ENCODE results near the gene AOC1. TPM values are rescaled to one million over a fixed set of nuclear protein-coding genes. Genes with fewer than 3 reads are reported as not detected.

AOC1 gene
- total RNA-seq, 1 donor from 2014 or later = not detected

DNA sequence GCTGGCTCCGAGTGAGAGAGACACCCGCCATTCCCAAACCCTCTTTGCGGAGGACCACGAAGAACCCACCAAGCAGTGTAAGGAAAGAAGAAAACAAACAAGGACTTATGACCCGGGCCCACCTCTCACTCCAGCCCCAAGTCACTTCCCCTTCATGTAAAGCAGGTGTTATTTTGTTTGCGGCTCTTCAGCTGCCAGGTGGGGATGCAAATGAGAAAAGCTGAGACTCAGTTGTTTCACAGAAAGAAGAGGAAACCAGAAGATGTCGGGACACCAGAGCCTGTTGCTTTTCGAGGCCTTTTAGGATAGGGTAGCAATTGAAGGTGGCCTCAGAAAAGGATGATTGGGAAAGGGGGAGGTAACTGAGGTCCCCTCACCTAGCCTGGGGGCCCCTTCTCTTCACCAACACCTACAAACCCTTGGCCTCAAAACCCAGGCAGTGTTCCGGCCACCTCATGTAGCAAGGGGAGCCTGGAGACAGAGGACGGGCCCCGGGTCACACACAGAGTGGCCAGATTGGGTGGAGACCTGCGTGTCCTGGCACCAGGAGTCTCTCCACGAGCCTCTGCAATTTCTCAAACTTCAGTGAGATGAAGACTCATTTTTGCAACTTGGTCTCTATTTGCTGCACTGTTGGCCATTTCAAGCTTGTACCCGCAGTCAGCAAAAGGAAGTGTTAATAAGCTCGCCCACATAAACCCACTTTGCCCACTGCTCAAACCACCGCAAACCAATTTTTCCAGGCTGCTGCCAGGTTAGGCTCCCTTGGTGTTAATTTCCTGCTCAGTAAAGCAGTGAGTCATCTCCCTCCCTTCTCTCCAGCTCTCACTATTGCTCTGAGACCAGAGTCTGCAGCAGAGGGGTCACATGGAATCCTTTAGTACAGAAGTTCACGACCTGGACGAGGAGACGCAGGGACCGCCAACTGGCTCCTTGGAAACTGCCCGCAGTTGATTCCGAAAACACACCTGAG, 45.5 kb downstream of the AOC1 start:
- H3K9me3 Mint-ChIP-seq (ENCODE audit: unreplicated experiment) = peaks cover 15% of the 10 kb centered on the region
- TF ChIP-seq, protein P1, sequence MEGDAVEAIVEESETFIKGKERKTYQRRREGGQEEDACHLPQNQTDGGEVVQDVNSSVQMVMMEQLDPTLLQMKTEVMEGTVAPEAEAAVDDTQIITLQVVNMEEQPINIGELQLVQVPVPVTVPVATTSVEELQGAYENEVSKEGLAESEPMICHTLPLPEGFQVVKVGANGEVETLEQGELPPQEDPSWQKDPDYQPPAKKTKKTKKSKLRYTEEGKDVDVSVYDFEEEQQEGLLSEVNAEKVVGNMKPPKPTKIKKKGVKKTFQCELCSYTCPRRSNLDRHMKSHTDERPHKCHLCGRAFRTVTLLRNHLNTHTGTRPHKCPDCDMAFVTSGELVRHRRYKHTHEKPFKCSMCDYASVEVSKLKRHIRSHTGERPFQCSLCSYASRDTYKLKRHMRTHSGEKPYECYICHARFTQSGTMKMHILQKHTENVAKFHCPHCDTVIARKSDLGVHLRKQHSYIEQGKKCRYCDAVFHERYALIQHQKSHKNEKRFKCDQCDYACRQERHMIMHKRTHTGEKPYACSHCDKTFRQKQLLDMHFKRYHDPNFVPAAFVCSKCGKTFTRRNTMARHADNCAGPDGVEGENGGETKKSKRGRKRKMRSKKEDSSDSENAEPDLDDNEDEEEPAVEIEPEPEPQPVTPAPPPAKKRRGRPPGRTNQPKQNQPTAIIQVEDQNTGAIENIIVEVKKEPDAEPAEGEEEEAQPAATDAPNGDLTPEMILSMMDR (IDR thresholded peaks at IDR 0.05) = no peak
- peaks cover 31% of the 10 kb centered on the region for H3K27me3 Mint-ChIP-seq (ENCODE audit: unreplicated experiment)
- no peak overlapping the region for H3K4me3 Mint-ChIP-seq (ENCODE audit: unreplicated experiment)
- DNase-seq (ENCODE audit: extremely low spot score, unreplicated experiment) = peak; percentile 70
- peaks cover 4% of the 10 kb centered on the region for H3K4me1 Mint-ChIP-seq (ENCODE audit: unreplicated experiment)
- no peak overlapping the region for H3K27ac Mint-ChIP-seq (ENCODE audit: unreplicated experiment)
- no peaks in the 10 kb centered on the region for H3K36me3 Mint-ChIP-seq (ENCODE audit: unreplicated experiment)

DNA sequence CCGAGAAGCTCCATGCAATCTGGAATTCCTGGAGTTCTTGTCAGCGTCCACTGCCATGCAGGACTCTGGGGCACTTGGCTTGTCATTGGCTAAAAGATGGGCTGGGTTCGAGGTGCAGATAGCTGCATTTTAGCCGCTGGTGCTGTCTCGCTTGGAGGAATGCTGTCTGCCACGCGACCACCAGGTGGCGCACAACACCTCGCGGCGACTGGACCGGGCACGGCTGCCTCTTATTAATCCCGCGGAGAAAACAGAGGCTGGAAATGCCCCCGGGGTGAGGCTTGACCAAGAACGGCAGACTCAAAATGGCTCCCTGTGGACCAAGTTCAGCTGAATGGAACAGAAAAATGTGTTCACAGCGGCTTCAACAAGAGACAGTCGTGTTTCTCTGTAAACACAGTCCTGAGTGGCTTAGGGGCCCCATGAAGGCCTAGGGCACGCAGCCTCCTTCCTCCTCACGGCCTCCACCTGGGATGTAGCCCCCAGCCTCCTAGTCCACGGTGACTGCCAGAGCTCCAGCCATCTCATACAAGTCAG, 46.2 kb downstream of the AOC1 start:
- TF ChIP-seq, protein P1 (IDR thresholded peaks at IDR 0.05) = peak; percentile 96
- H3K4me1 Mint-ChIP-seq (ENCODE audit: unreplicated experiment) = peaks cover 4% of the 10 kb centered on the region
- H3K36me3 Mint-ChIP-seq (ENCODE audit: unreplicated experiment) = no peaks in the 10 kb centered on the region
- peaks cover 31% of the 10 kb centered on the region for H3K27me3 Mint-ChIP-seq (ENCODE audit: unreplicated experiment)
- no peak overlapping the region for H3K4me3 Mint-ChIP-seq (ENCODE audit: unreplicated experiment)
- peaks cover 7% of the 10 kb centered on the region for H3K9me3 Mint-ChIP-seq (ENCODE audit: unreplicated experiment)
- DNase-seq (ENCODE audit: extremely low spot score, unreplicated experiment) = peak; percentile 93
- H3K27ac Mint-ChIP-seq (ENCODE audit: unreplicated experiment) = no peak overlapping the region

DNA sequence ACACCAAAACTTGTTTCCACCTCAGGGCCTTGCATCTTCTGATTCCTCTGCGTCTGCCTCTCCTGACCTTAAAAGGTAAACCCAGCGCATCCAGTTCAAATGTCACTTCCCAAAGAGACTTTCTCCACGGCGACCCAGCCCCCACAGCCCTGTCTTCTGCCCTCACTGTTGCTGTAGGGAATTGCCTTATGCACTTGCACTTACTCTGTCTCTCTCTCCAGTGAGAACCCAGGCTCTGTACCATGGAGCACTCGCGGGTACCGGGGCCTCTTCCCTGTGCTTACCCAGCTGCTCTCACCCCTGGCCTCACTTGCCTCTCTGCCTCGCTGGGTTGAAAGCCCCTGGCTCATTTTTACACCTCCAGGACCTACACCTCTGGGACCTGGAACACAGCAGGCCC, 48.4 kb downstream of the AOC1 start:
- H3K27me3 Mint-ChIP-seq (ENCODE audit: unreplicated experiment) = peaks cover 36% of the 10 kb centered on the region
- TF ChIP-seq, protein P1 (IDR thresholded peaks at IDR 0.05) = no peak
- H3K4me1 Mint-ChIP-seq (ENCODE audit: unreplicated experiment) = peaks cover 4% of the 10 kb centered on the region
- DNase-seq (ENCODE audit: extremely low spot score, unreplicated experiment) = no peak
- H3K9me3 Mint-ChIP-seq (ENCODE audit: unreplicated experiment) = no peaks in the 10 kb centered on the region
- no peaks in the 10 kb centered on the region for H3K36me3 Mint-ChIP-seq (ENCODE audit: unreplicated experiment)
- H3K4me3 Mint-ChIP-seq (ENCODE audit: unreplicated experiment) = no peak overlapping the region
- H3K27ac Mint-ChIP-seq (ENCODE audit: unreplicated experiment) = no peak overlapping the region

DNA sequence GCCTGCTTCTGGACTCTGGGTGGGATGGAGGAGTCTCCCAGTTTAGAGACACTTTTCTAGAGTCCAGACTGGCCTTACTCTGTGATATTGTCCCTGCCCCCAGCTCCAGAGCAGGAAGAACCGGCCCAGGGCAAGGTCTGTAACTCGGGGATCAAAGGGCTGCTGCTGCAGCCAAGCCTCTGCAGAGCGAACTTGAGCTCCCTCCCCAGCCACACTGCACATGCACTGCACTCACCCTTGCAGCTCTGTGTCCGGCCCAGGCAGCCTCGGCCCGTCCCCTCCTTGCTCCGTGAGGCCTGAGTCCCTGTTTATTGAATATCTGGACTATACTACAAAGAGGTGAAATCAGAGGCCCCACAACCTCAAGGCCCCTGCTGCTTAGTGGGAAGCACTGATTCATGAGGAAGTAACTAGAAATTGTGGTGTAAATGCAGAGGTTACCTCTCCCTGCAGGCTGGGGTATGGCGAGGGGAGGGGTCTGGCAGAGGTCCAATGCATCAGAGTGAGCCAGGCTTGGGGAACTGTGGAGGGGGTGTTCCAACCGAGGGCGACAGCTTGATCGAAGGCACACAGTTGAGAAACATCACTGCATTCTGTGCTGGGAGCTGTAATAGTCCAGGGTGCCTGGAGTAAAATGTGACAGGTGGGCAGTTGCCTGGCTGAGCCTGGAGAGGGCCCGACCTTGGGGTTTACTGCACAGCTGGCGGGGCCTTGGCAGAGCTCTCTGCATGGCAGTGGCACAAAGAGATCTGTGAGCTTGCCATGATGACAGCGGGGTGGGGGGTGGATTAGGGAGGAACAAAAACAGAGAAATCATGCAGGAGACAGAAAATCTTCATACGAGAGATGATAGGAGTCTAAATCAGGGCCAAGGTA, 49.1 kb downstream of the AOC1 start:
- H3K4me1 Mint-ChIP-seq (ENCODE audit: unreplicated experiment) = peaks cover 4% of the 10 kb centered on the region
- peaks cover 42% of the 10 kb centered on the region for H3K27me3 Mint-ChIP-seq (ENCODE audit: unreplicated experiment)
- H3K36me3 Mint-ChIP-seq (ENCODE audit: unreplicated experiment) = no peaks in the 10 kb centered on the region
- no peak overlapping the region for H3K4me3 Mint-ChIP-seq (ENCODE audit: unreplicated experiment)
- no peak for DNase-seq (ENCODE audit: extremely low spot score, unreplicated experiment)
- TF ChIP-seq, protein P1 (IDR thresholded peaks at IDR 0.05) = no peak
- no peaks in the 10 kb centered on the region for H3K9me3 Mint-ChIP-seq (ENCODE audit: unreplicated experiment)
- H3K27ac Mint-ChIP-seq (ENCODE audit: unreplicated experiment) = no peak overlapping the region

All from osteocyte (in vitro differentiated cells).